HG03103 (cell line): ENCODE measurements around the gene PLCL2.
A peak's percentile ranks its signal among the peaks of the same experiment; 100 is the strongest.

Experiments used
- ATAC-seq: cut with Tn5 transposase; IDR thresholded peaks from one replicate; pipeline ENCODE4 v1.9.1; 2021; ENCODE audit warnings: low read depth; ENCODE audit not compliant: unreplicated experiment

PLCL2 gene

GRCh38 chr3:16864610-16865313 lies 20.0 kb upstream of the PLCL2 start:
- no peak for ATAC-seq

GRCh38 chr3:16865335-16865734 lies 19.4 kb upstream of the PLCL2 start:
- ATAC-seq, result no peak

- no peak for ATAC-seq
These were observed 18.2 kb upstream of the PLCL2 start for GRCh38 chr3:16866571-16866970.

DNA sequence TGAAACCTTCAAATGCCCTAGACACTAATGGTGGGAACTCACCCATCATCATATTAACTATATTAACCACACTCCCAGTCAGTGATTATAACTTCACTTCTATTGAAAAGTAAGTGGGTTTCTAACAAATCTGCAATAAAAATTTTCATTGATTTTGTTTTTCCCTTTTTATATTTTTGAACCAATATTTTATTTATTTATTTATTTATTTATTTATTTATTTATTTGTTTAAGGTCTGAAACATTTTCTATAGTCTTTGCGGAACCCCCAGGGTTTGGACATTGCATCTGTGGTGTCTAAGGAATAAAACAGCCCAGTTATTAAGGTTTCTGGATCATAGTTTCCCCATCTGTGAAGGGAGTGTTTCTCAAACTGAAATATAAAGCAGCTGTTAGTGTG lies 16.2 kb upstream of the PLCL2 start:
- no peak for ATAC-seq

- no peak for ATAC-seq
These were observed 15.3 kb upstream of the PLCL2 start for GRCh38 chr3:16869261-16870005.

DNA sequence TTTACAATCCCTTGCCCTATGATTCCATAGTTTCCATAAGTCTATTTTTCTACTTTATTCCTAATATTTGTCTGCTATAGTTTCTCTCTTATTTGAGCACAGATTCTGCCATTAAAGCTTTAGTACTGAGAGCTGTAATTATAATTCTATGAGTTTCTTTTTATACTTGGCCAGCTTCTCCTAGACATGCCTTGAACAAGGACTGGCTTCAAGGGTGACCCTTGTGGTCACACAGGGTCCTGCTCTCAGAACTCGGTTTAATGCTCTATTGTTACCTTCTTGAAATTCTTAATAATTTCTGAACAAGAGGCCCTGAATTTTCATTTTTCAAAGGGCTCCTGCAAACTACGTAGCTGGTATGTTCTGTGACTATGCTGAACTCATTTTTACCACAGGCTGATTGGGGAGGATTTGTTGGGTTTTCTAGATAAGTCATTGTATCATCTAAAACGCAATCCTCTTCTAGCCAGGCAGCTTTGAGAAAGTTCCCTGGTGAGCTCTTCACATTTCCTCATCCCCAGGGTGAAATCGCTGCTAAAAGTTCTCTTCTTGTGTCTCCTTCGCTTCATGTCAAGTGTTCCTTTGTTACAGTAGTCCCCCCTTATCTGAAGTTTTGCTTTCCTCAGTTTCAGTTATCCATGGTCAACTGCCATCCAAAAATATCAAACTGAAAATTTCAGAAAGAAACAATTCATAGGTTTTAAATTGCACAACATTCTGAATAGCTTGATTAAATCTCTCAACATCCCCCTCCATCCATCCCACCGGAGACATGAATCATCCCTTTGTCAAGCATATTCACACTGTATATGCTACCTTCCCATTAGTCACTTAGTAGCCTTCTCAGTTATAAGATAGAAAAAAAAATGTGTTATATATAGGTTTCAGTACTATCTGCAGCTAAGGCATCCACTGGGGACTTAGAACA lies 12.6 kb upstream of the PLCL2 start:
- ATAC-seq, result no peak

GRCh38 chr3:16873872-16874271 lies 10.9 kb upstream of the PLCL2 start:
- no peak for ATAC-seq

GRCh38 chr3:16875876-16876550 lies 8.7 kb upstream of the PLCL2 start:
- ATAC-seq, result no peak

- ATAC-seq, result no peak
These were observed 7.2 kb upstream of the PLCL2 start for GRCh38 chr3:16877505-16877904.

DNA sequence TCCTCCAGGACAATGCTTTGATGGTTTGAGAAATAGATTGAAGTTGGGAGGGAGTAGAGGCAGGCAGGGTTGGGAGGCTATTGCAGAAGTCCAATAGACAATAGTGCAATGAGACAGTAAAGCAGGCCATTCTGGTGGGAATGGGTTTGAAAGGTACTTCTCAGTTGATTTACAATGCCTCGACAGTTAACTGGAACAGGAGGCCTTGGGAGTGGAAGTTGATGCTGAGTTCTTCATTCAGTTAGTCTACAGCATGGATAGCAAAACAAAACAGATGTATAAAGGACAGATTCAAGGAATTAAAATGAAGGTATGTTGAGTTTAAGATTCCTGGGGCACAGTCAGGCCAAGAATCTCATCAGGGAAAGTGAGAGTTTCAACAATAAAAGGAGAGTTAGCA lies 6.8 kb upstream of the PLCL2 start:
- ATAC-seq, result no peak

DNA sequence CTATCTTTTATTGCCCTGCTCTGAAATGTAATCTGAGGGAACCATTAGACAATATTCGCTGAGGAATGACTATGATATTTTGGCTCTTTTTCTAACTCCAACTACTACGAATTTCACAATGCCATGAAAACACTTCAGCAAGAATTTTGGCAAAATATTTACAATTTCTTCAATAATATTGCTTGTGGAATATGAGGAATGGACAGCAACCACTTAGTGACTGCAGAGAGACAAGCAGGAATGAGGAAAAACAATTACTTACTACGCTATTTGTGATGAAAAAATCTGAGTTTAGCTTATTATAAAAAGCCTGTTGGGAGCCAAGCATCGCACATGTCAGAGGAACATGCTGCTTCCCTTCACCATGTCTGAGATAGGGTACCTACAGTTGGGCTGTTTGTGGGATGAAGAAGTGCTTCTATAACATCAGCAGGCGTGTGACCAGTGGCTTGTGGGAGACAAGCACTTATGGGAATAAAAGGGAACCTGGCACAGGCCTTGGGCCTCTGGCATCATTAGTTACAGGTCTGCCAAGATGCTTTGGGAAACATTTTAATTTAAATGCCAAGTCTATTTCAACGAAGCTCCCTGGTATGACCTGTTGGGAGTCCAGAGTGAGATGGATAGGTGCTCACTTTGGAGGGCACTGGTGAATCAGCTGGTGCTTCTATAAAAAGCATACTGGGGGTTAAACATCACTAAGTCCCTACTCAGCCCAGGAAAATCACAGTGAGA lies 2.7 kb upstream of the PLCL2 start:
- ATAC-seq, result no peak

DNA sequence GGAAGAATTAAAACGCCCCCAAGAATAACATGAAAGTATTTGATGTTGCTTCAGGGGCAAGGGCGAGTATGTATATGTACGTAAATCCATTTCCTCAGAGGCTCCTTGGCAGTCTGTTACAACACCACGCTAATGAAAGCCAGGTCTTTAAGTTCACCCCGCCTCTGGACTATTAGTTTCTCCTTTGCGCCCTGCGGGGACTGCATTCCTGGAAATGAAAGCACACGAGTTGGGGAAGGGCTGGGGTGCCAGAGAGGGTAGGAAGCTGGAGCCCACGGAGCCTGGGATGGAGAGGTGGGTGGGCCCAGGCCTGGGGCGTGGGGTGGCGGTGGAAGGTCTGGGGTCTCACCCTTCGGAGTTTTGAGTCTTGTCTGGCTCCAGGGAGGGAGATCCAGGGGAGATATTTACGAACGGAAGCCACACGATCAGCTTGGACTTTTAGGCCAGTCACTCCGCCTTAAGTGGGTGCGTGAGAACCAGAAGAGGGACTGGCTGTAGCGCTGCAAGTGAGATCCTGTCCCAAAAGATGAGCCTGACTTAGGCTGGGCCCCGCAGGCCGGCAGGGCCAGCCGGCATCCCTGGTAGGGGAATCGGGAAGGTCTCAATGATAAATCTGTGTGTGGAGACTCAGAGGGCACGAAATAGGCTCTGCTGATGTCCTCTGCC lies 1.6 kb upstream of the PLCL2 start:
- ATAC-seq, result no peak

GRCh38 chr3:16883723-16884083 lies 1.1 kb upstream of the PLCL2 start:
- no peak for ATAC-seq

DNA sequence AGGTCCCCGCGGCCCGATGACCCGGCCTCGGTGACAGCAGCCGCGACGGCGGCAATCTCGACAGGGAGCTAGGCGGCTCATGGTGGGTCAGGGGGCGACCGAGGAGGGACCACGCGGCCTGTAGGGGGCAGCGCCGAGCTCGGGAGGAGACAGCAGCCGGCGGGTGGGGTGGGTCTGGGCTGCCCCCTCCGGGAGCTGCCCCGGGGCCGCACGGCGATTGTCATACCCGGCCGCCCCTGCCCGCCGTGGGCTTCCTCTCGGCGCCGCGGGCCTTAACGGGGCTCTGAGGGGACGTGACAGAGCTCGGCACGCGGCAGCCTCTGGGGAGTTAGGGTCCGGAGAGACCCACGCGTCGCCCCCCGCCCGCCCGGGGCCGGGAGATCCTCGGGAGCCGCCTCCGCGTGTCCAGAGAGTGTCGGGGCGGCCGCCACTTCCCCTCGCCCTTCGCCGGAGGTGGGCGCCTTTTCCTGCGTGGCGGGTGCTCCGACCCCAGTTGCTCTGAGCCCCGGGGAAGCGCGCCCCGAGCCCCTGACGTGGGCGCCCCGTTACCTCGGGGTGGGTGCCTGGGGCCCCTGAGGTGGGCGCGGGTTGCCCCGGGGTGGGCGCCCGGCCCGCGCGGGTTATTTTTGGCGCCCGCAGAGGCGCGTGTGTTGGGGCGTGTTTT lies 539 bp upstream of the PLCL2 start:
- peak; percentile 31 for ATAC-seq

- peak; percentile 28 for ATAC-seq
These were observed 993 bp downstream of the PLCL2 start for GRCh38 chr3:16885593-16886302.

DNA sequence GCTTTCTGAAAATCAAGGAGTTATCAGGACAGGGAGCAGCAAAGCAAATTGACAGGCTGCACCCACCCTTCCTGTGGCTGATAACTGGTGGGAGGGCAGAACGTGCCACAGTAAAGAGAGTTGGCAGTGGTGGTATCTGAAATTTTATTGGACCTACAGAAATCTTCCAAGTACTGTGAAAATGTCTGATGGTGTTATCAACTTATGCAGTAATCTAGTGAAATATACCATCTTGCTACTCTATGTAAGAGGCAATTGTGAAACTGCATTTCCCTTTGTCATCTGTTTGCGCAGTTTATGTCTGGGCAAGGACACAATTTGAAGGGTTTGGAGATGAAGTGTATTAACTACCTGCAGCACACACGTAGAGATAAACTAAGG lies 1.5 kb downstream of the PLCL2 start:
- ATAC-seq, result no peak

DNA sequence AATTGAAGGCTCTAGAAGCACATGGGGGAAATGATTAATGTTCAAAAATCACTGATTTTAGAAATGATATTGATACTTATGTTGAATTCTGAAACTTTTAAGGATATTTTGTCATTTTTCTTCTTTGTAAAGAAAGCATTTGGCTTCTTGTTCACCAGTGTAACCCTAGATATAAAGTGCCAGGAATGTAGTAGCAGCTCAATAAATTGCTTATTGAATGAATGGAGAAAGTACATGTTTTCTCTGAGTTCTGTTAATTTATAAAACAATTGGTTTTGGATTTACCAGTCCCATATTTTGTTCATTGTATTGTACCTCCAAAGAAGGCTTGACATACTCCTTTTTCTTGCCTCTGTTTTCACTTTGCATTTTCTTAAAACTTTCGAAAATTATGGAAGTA lies 2.4 kb downstream of the PLCL2 start:
- ATAC-seq, result no peak

DNA sequence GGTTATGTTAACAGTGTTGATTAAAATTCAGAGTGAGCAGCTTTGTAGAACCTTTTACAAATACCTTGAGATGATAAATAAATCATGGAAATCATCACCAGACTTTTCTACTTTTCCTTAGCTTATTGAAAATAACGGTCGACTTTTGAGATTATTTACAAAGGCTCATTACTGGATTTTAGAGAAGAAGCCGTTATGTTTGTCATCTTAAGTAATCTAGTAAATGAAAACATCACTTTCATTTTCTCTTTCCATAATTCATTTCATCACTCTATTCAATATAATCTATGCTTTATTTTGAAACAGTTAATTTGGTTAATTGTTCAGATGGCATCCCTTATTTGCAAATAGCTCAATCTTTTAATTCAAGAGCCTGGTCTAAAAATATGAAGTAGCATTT lies 3.6 kb downstream of the PLCL2 start:
- ATAC-seq, result no peak
